K562 (cell line): ENCODE measurements around the gene RRAS. TPM values are rescaled to one million over a fixed set of nuclear protein-coding genes. Genes with fewer than 3 reads are reported as not detected.

Experiments used
- ATF2 ChIP-seq: sonication (generic); formaldehyde crosslinking; IDR thresholded peaks from 2 replicates; pipeline ENCODE4 v1.8.1; 2022; ENCODE audit warnings: missing genetic modification reagents
- CBX2 ChIP-seq: fragments of 200-600 bp; sonication (generic); IDR thresholded peaks from one replicate; pipeline ENCODE4 v1.6.1; 2012; ENCODE audit warnings: mild to moderate bottlenecking, low read length, inconsistent platforms; ENCODE audit not compliant: insufficient read depth, poor library complexity, severe bottlenecking
- ETS2 ChIP-seq: IDR thresholded peaks from 2 replicates; pipeline ENCODE4 v1.6.1; 2016; ENCODE audit warnings: borderline replicate concordance, missing genetic modification characterization, mild to moderate bottlenecking, moderate library complexity, missing compliant biosample characterization; ENCODE audit not compliant: poor library complexity, severe bottlenecking
- ETV5 ChIP-seq: sonication (generic); formaldehyde crosslinking; IDR thresholded peaks from 2 replicates; pipeline ENCODE4 v1.4.0; 2020; ENCODE audit warnings: low read depth, mild to moderate bottlenecking, missing genetic modification reagents
- FOXJ3 ChIP-seq: sonication (generic); formaldehyde crosslinking; IDR thresholded peaks from 2 replicates; pipeline ENCODE4 v1.4.0; 2020; ENCODE audit warnings: mild to moderate bottlenecking, missing genetic modification reagents
- GATA2 ChIP-seq: sonication (generic); formaldehyde crosslinking; IDR thresholded peaks from 2 replicates; pipeline ENCODE4 v1.4.0; 2020; ENCODE audit warnings: mild to moderate bottlenecking, missing genetic modification reagents
- HMBOX1 ChIP-seq: sonication (generic); IDR thresholded peaks from 2 replicates; pipeline ENCODE4 v1.6.1; 2016
- MYC ChIP-seq, 2 experiments: fragments of 250-450 bp in 1 of 2; sonication (Bioruptor Pico) in 1 of 2; IDR thresholded peaks; 2 replicates each; pipeline versions ENCODE4 v1.5.1 to v1.6.1; 2012 to 2021; ENCODE audit warnings: low read depth in 2 of 2, borderline replicate concordance in 1 of 2, improper control_type of control experiment in 1 of 2, low read length in 1 of 2, mild to moderate bottlenecking in 1 of 2, moderate library complexity in 1 of 2
- NR2F6 ChIP-seq: fragments of 450-650 bp; formaldehyde crosslinking; IDR thresholded peaks from 2 replicates; pipeline ENCODE4 v1.4.0; 2020; ENCODE audit warnings: mild to moderate bottlenecking
- POLR2AphosphoS5 ChIP-seq: IDR thresholded peaks from 2 replicates; pipeline ENCODE4 v1.6.1; 2011; ENCODE audit warnings: mild to moderate bottlenecking, low read depth, low read length, moderate library complexity; ENCODE audit not compliant: control insufficient read depth, insufficient read depth
- RERE ChIP-seq: sonication (generic); formaldehyde crosslinking; IDR thresholded peaks from 2 replicates; pipeline ENCODE4 v1.8.0; 2023; ENCODE audit warnings: missing genetic modification reagents, mild to moderate bottlenecking, borderline replicate concordance
- TAF9B ChIP-seq: fragments of 450-650 bp; IDR thresholded peaks from 2 replicates; pipeline ENCODE4 v1.6.1; 2018; ENCODE audit warnings: mild to moderate bottlenecking; ENCODE audit not compliant: partially characterized antibody
- XRCC4 ChIP-seq: IDR thresholded peaks from one replicate; pipeline ENCODE4 v1.6.1; 2011; ENCODE audit not compliant: insufficient read depth, insufficient read length; ENCODE audit errors: extremely low read depth
- ZNF133 ChIP-seq: fragments of 250-450 bp; sonication (Bioruptor Pico); IDR thresholded peaks from 2 replicates; pipeline ENCODE4 v1.4.0; 2020; ENCODE audit warnings: mild to moderate bottlenecking
- ZNF316 ChIP-seq: fragments of 450-650 bp; IDR thresholded peaks from 2 replicates; pipeline ENCODE4 v1.6.1; 2016
- ZNF655 ChIP-seq: fragments of 250-450 bp; sonication (Bioruptor Pico); IDR thresholded peaks from 2 replicates; pipeline ENCODE4 v1.5.0; 2021
- ZNF696 ChIP-seq: fragments of 250-450 bp; sonication (Bioruptor Pico); conservative IDR thresholded peaks from 2 replicates; pipeline ENCODE4 v1.4.0; 2020; ENCODE audit warnings: mild to moderate bottlenecking, moderate library complexity
- ZNF780A ChIP-seq: fragments of 250-450 bp; sonication (Bioruptor Pico); IDR thresholded peaks from 2 replicates; pipeline ENCODE4 v1.5.0; 2021; ENCODE audit warnings: mild to moderate bottlenecking
- polyA plus RNA-seq, 8 experiments: library from polyadenylated mRNA; depleted of rRNA in 4 of 8; stranded (reverse) in 5 of 8; unstranded in 3 of 8; fragments of >200 nt; fragmentation: Nextera tagmentation in 2 of 8; fragmentation: Illumina TruSeq in 1 of 8; extraction: Ambion mirVana in 2 of 8; extraction: Trizol in 1 of 8; gene quantifications; 2 replicates each; pipeline versions ENCODE4 v1.2.1 to v1.2.3, GENCODE V29; 2011 to 2014; ENCODE audit warnings: inconsistent platforms in 1 of 8, missing spikeins in 1 of 8
- total RNA-seq, 7 experiments: library from RNA; depleted of rRNA in 6 of 7; stranded (reverse); fragments of >200 nt in 6 of 7; fragmentation: Illumina TruSeq in 2 of 7; extraction: Trizol in 2 of 7; gene quantifications; 2 replicates each; pipeline versions ENCODE4 v1.2.1 to v1.2.3, GENCODE V29; 2011 to 2021; ENCODE audit warnings: low replicate concordance in 1 of 7

Gene RRAS
- total and polyA plus RNA-seq, 9 of the 15 experiments (the other 6 are each of a cell fraction or from before 2014, with no cell fraction given), result 0.70 to 17.3 (median 8.2) TPM

GRCh38 chr19:49640113-49640898 lies at the start of gene RRAS (continued):
- TF ChIP-seq CBX2 (no peak), ZNF655 (no peak), ZNF780A (no peak), ZNF696 (CRISPR knock-in tag) (no peak), ZNF133 (no peak), HMBOX1 (no peak), MYC (IDR thresholded peaks at IDR 0.05; ENCODE audit: low read depth, low read length) (peak; percentile 87), MYC (CRISPR knock-in tag; IDR thresholded peaks at IDR 0.05; ENCODE audit: borderline replicate concordance, low read depth) (no peak), NR2F6 (CRISPR knock-in tag) (no peak), XRCC4 (no peak), RERE (no peak), POLR2AphosphoS5 (peak; percentile 75), GATA2 (CRISPR knock-in tag) (no peak), TAF9B (no peak), ATF2 (CRISPR knock-in tag) (no peak), ETV5 (peak; percentile 93), ZNF316 (no peak), ETS2 (tag) (no peak), FOXJ3 (CRISPR knock-in tag) (no peak)
